HFFc6 (cell line): ENCODE results near the gene PYCR2. TPM values are rescaled to one million over a fixed set of nuclear protein-coding genes. Genes with fewer than 3 reads are reported as not detected.

Experiments
- DNase-seq: peaks from one replicate; pipeline ENCODE4 v3.0.0-alpha.2; 2018
- H3K27ac Mint-ChIP-seq: 2 replicates; pipeline ENCODE4 v1.8.0; 2020; ENCODE audit warnings: mild to moderate bottlenecking, mixed read lengths
- H3K27me3 Mint-ChIP-seq: 2 replicates; pipeline ENCODE4 v1.8.0; 2021; ENCODE audit warnings: mild to moderate bottlenecking, moderate library complexity, mixed read lengths; ENCODE audit not compliant: insufficient read depth
- H3K36me3 Mint-ChIP-seq: 2 replicates; pipeline ENCODE4 v1.8.0; 2021; ENCODE audit warnings: low read depth, mixed read lengths
- H3K4me1 Mint-ChIP-seq: 2 replicates; pipeline ENCODE4 v1.8.0; 2020; ENCODE audit warnings: low read depth, mixed read lengths
- H3K4me3 Mint-ChIP-seq: 2 replicates; pipeline ENCODE4 v1.8.0; 2020; ENCODE audit warnings: mild to moderate bottlenecking, moderate library complexity, mixed read lengths
- H3K9me3 Mint-ChIP-seq: 2 replicates; pipeline ENCODE4 v1.8.0; 2020; ENCODE audit warnings: mild to moderate bottlenecking, mixed read lengths
- CTCF ChIP-seq: fragments of 200-600 bp; sonication (generic); IDR thresholded peaks from 2 replicates; pipeline ENCODE4 v1.5.0; 2021; ENCODE audit warnings: antibody characterized with exemption, mild to moderate bottlenecking
- total RNA-seq, 6 experiments: library from RNA; stranded (reverse); fragmentation: NEBNext Ultra II Directional; extraction: Animal tissue kit (Norgen Biotek cat#: 25700); gene quantifications; 2 replicates in 1 of 6; 3 replicates in 5 of 6; pipeline ENCODE4 v1.2.3, GENCODE V29; 2021

PYCR2 gene
- total RNA-seq, 6 experiments from 2014 or later: 50.7 to 56.3 (median 52.8) TPM

- TF ChIP-seq CTCF: peak; percentile 58
- peak within 1 kb of the TSS; percentile 88 for H3K27ac Mint-ChIP-seq
- peak within 1 kb of the TSS; percentile 94 for H3K4me3 Mint-ChIP-seq
- H3K27me3 Mint-ChIP-seq: no peaks in the 10 kb centered on the region; the same call in 1 of the 2 replicates
- no peaks in the 10 kb centered on the region for H3K9me3 Mint-ChIP-seq
- H3K4me1 Mint-ChIP-seq: peaks cover 44% of the 10 kb centered on the region
- no peaks in the 10 kb centered on the region for H3K36me3 Mint-ChIP-seq
- DNase-seq: peak; percentile 78
These were observed 41.9 kb downstream of the PYCR2 start, which contains the start of gene TMEM63A for GRCh38 chr1:225881959-225882693. TSS of gene TMEM63A (minus strand) at chr1:225882380. CDS start at chr1:225877580, 4,800 bp downstream.

GRCh38 chr1:225881081-225881958 is 42.7 kb downstream of the PYCR2 start:
- DNase-seq: peak; percentile 36
- TF ChIP-seq CTCF: no peak
- Mint-ChIP-seq H3K4me3 (peak overlapping the region; percentile 94), H3K27me3 (no peaks in the 10 kb centered on the region; the same call in 1 of the 2 replicates), H3K36me3 (no peaks in the 10 kb centered on the region), H3K9me3 (no peaks in the 10 kb centered on the region), H3K4me1 (peaks cover 44% of the 10 kb centered on the region), H3K27ac (peak overlapping the region; percentile 88)

GRCh38 chr1:225880636-225881035 is 43.4 kb downstream of the PYCR2 start:
- TF ChIP-seq CTCF: no peak
- Mint-ChIP-seq H3K9me3 (no peaks in the 10 kb centered on the region), H3K27me3 (no peaks in the 10 kb centered on the region; the same call in 1 of the 2 replicates), H3K27ac (peak overlapping the region; percentile 88; the same call in 1 of the 2 replicates), H3K4me3 (peak overlapping the region; percentile 94), H3K36me3 (no peaks in the 10 kb centered on the region), H3K4me1 (peaks cover 44% of the 10 kb centered on the region)
- no peak for DNase-seq

GRCh38 chr1:225880222-225880588 is 43.8 kb downstream of the PYCR2 start:
- DNase-seq: no peak
- H3K36me3 Mint-ChIP-seq: no peaks in the 10 kb centered on the region; the same call in 1 of the 2 replicates
- H3K4me3 Mint-ChIP-seq: no peak overlapping the region
- H3K27ac Mint-ChIP-seq: peak overlapping the region; percentile 88; the same call in 1 of the 2 replicates
- no peak for TF ChIP-seq CTCF
- H3K4me1 Mint-ChIP-seq: peaks cover 44% of the 10 kb centered on the region
- H3K9me3 Mint-ChIP-seq: no peaks in the 10 kb centered on the region
- no peaks in the 10 kb centered on the region; the same call in 1 of the 2 replicates for H3K27me3 Mint-ChIP-seq

GRCh38 chr1:225879521-225880221 is 44.4 kb downstream of the PYCR2 start:
- TF ChIP-seq CTCF: no peak
- no peak overlapping the region for H3K4me3 Mint-ChIP-seq
- H3K36me3 Mint-ChIP-seq: no peaks in the 10 kb centered on the region; the same call in 1 of the 2 replicates
- H3K4me1 Mint-ChIP-seq: peaks cover 44% of the 10 kb centered on the region
- H3K9me3 Mint-ChIP-seq: no peaks in the 10 kb centered on the region
- H3K27ac Mint-ChIP-seq: no peak overlapping the region
- H3K27me3 Mint-ChIP-seq: no peaks in the 10 kb centered on the region; the same call in 1 of the 2 replicates
- no peak for DNase-seq
